BLaER1 treated with 17β-estradiol and CSF1 and Interleukin-3, amounts not matched to agents 10 nM and 100 nM (cell line): ENCODE data around the gene VPS4A.
"Not testable (repeated sequence)": the region's sequence is repeated elsewhere in the genome, so short reads cannot be mapped to it uniquely, and the experiment has no call there.

Experiments
- H3K27ac ChIP-seq, 11 experiments: shearing (Covaris generic); formaldehyde crosslinking; 2 replicates each; pipeline ENCODE4 v1.8.1; 2022
- H3K27me3 ChIP-seq, 11 experiments: shearing (Covaris generic); formaldehyde crosslinking; 2 replicates each; pipeline ENCODE4 v1.8.1; 2022
- H3K36me3 ChIP-seq, 11 experiments: shearing (Covaris generic); formaldehyde crosslinking; 2 replicates each; pipeline ENCODE4 v1.8.1; 2022
- H3K4me1 ChIP-seq, 10 experiments: shearing (Covaris generic); formaldehyde crosslinking; 2 replicates each; pipeline ENCODE4 v1.8.1; 2022
- H3K4me2 ChIP-seq, 11 experiments: shearing (Covaris generic); formaldehyde crosslinking; 2 replicates each; pipeline ENCODE4 v1.8.1; 2022
- H3K4me3 ChIP-seq, 10 experiments: shearing (Covaris generic); formaldehyde crosslinking; 2 replicates each; pipeline ENCODE4 v1.8.1; 2022
- H3K9ac ChIP-seq, 11 experiments: shearing (Covaris generic); formaldehyde crosslinking; 2 replicates each; pipeline ENCODE4 v1.8.1; 2022
- H3K9me3 ChIP-seq, 11 experiments: shearing (Covaris generic); formaldehyde crosslinking; replicated peaks in 1 of 11; 2 replicates each; pipeline ENCODE4 v1.8.1; 2022
- H4K20me1 ChIP-seq, 11 experiments: shearing (Covaris generic); formaldehyde crosslinking; 2 replicates each; pipeline ENCODE4 v1.8.1; 2022
- Cebpa-rat ChIP-seq, 11 experiments: shearing (Covaris generic); IDR thresholded peaks; 2 replicates each; pipeline ENCODE4 v1.8.1; 2022

The VPS4A gene

DNA sequence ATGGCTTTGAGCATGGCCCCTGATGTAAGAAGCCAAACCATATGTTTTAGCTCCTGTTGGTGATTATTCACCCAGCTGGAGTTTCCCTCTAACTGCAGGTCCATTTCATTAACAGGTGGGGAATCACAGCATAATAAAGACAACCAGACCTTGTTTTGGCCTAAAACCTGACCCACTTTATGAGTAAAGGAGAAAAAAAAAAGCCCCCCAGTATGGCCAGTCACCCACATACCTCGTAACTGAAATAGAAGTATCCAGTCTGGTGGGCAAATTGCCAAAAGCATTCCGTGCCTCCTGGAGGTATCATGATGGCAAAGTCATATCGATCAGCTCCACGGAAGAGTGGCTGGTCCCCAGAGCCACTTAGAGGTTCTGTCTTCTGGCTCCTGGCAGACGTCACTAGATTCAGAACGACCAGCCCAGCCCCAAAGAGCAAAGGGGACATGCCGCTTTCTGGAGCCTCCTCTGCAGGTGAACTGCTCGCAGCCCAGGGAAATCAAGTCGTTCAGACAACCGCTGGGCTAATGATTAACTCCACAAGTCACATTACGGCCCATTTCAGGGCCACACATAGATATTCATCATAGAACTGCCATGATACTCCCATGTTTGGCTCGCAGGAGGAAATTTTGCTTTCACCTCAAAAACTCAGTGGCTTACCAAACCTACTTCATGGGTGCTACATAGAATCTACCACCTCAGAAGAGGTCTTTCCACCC, 40.3 kb downstream of the VPS4A start, which contains the start of gene TMED6:
Gene TMED6 (minus strand): TSS at position 478 of the 719 bp plus-strand sequence. CDS start 33 bp downstream, at position 445.
- peaks cover 0 to 11% (median 0%) of the 10 kb centered on the region in 11 experiments; a peak in 3 of 22 replicates for H4K20me1 ChIP-seq
- H3K36me3 ChIP-seq: peaks cover 39 to 94% (median 74%) of the 10 kb centered on the region in 11 experiments
- H3K4me2 ChIP-seq: no peak within 1 kb of the TSS
- H3K9ac ChIP-seq: no peak within 1 kb of the TSS
- peak within 1 kb of the TSS in 1 of 11 experiments; percentile 28; a peak in 1 of 22 replicates for H3K27ac ChIP-seq
- peaks cover 0 to 32% (median 9%) of the 10 kb centered on the region in 10 experiments; a peak in 18 of 20 replicates for H3K4me1 ChIP-seq
- H3K4me3 ChIP-seq: no peak within 1 kb of the TSS
- H3K27me3 ChIP-seq: no peaks in the 10 kb centered on the region
- no peak for TF ChIP-seq Cebpa-rat (IDR thresholded peaks at IDR 0.05)
- no peaks in the 10 kb centered on the region for H3K9me3 ChIP-seq

DNA sequence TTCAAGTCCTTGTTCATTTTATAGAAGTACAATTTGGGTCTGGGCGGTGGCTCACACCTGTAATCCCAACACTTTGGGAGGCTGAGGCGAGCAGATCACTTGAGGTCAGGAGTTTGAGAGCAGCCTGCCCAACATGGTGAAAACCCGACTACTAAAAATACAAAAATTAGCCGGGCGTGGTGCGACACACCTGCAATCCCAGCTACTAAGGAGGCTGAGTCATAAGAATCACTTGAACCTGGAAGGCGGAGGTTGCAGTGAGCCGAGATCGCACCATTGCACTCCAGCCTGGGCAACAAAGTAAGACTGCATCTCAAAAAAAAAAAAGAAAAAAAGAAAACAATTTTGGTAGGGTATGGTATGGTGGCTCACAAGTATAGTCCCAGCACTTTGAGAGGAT, 48.9 kb downstream of the VPS4A start:
- H4K20me1 ChIP-seq: peaks cover 0 to 42% (median 3%) of the 10 kb centered on the region in 11 experiments; a peak in 6 of 22 replicates
- H3K27me3 ChIP-seq, H3K4me3 ChIP-seq, H3K9me3 ChIP-seq, H3K9ac ChIP-seq: not testable (repeated sequence)
- peaks cover 0 to 80% (median 50%) of the 10 kb centered on the region in 10 experiments for H3K4me1 ChIP-seq
- H3K4me2 ChIP-seq: peak overlapping the region in 6 of 11 experiments; percentile 4 to 27 (median 10); a peak in 7 of 22 replicates
- peaks cover 25 to 57% (median 38%) of the 10 kb centered on the region in 11 experiments for H3K36me3 ChIP-seq
- H3K27ac ChIP-seq: peak overlapping the region in 5 of 11 experiments; percentile 7 to 72 (median 29); a peak in 3 of 22 replicates

DNA sequence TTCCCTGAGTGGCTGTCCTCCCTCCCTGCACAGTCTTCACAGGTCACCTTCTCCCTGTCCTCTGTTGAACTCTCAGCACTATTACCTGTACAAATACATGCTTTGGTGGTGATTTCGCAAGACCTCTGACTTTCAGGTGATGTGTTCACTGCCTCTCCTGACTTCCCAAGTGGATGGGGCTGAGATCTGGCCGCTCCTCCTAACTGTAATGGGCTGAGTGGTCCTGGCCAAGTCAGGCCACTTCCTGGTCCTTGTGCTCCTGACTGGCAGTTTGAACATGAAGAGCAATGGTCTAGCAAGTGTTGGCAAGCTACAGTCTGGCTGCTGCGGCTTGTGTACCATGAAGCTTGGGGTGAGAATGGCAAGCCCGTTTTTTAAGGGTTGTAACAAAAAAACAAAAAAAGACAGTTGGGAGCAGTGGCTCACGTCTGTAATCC, 52.1 kb downstream of the VPS4A start:
- no peaks in the 10 kb centered on the region for H3K27me3 ChIP-seq
- TF ChIP-seq Cebpa-rat (IDR thresholded peaks at IDR 0.05): peak in 7 of 11 experiments; percentile 42 to 89 (median 62); a peak in 8 of 22 replicates
- H3K4me1 ChIP-seq: peaks cover 0 to 87% (median 76%) of the 10 kb centered on the region in 10 experiments; a peak in 18 of 20 replicates
- peaks cover 0 to 64% (median 11%) of the 10 kb centered on the region in 11 experiments; a peak in 6 of 22 replicates for H4K20me1 ChIP-seq
- no peaks in the 10 kb centered on the region for H3K9me3 ChIP-seq
- peaks cover 53 to 77% (median 68%) of the 10 kb centered on the region in 11 experiments for H3K36me3 ChIP-seq
- H3K4me2 ChIP-seq: peak overlapping the region in 8 of 11 experiments; percentile 37 to 83 (median 63); a peak in 17 of 22 replicates
- no peak overlapping the region for H3K4me3 ChIP-seq
- peak overlapping the region in 1 of 11 experiments; percentile 30; a peak in 1 of 22 replicates for H3K9ac ChIP-seq
- peak overlapping the region in 7 of 11 experiments; percentile 16 to 85 (median 47); a peak in 13 of 22 replicates for H3K27ac ChIP-seq

- peaks cover 61 to 84% (median 76%) of the 10 kb centered on the region in 11 experiments for H3K36me3 ChIP-seq
- peaks cover 0 to 95% (median 84%) of the 10 kb centered on the region in 10 experiments; a peak in 18 of 20 replicates for H3K4me1 ChIP-seq
- H3K4me3 ChIP-seq: no peak overlapping the region
- H3K4me2 ChIP-seq: peak overlapping the region in 8 of 11 experiments; percentile 6 to 83 (median 63); a peak in 7 of 22 replicates
- no peak for TF ChIP-seq Cebpa-rat (IDR thresholded peaks at IDR 0.05)
- H3K9ac ChIP-seq: no peak overlapping the region; a peak in 1 of 22 replicates
- H3K9me3 ChIP-seq: peaks cover 0 to under 1% (median 0%) of the 10 kb centered on the region in 11 experiments; a peak in 2 of 22 replicates
- H4K20me1 ChIP-seq: peaks cover 0 to 68% (median 11%) of the 10 kb centered on the region in 11 experiments; a peak in 6 of 22 replicates
- H3K27me3 ChIP-seq: no peaks in the 10 kb centered on the region
- H3K27ac ChIP-seq: peak overlapping the region in 3 of 11 experiments; percentile 20 to 90 (median 85); a peak in 6 of 22 replicates
These were observed 52.9 kb downstream of the VPS4A start for GRCh38 chr16:69364088-69364487.

GRCh38 chr16:69365901-69366300, 54.8 kb downstream of the VPS4A start:
- Histone ChIP-seq H3K4me2 (peak overlapping the region in 3 of 11 experiments; percentile 17 to 63 (median 63); a peak in 3 of 22 replicates), H3K27ac (peak overlapping the region in 6 of 11 experiments; percentile 78 to 91 (median 86); a peak in 12 of 22 replicates), H4K20me1 (peaks cover 0 to 71% (median 11%) of the 10 kb centered on the region in 11 experiments; a peak in 6 of 22 replicates), H3K9ac (peak overlapping the region in 3 of 11 experiments; percentile 11 to 22 (median 20); a peak in 2 of 22 replicates), H3K9me3 (peaks cover 0 to 19% (median 14%) of the 10 kb centered on the region in 11 experiments; a peak in 12 of 22 replicates), H3K4me3 (no peak overlapping the region), H3K4me1 (peaks cover 0 to 100% (median 92%) of the 10 kb centered on the region in 10 experiments; a peak in 18 of 20 replicates), H3K27me3 (no peaks in the 10 kb centered on the region), H3K36me3 (peaks cover 79 to 89% (median 82%) of the 10 kb centered on the region in 11 experiments)
- TF ChIP-seq Cebpa-rat (IDR thresholded peaks at IDR 0.05): no peak

- TF ChIP-seq Cebpa-rat (IDR thresholded peaks at IDR 0.05): no peak
- H3K27ac ChIP-seq: peak overlapping the region in 7 of 11 experiments; percentile 78 to 91 (median 87); a peak in 13 of 22 replicates
- peaks cover 0 to 69% (median 11%) of the 10 kb centered on the region in 11 experiments; a peak in 6 of 22 replicates for H4K20me1 ChIP-seq
- H3K4me2 ChIP-seq: peak overlapping the region in 5 of 11 experiments; percentile 13 to 63 (median 17); a peak in 7 of 22 replicates
- H3K36me3 ChIP-seq: peaks cover 83 to 89% (median 85%) of the 10 kb centered on the region in 11 experiments
- no peak overlapping the region for H3K4me3 ChIP-seq
- peak overlapping the region in 2 of 11 experiments; percentile 11 to 20; a peak in 2 of 22 replicates for H3K9ac ChIP-seq
- peaks cover 0 to 22% (median 14%) of the 10 kb centered on the region in 11 experiments; a peak in 12 of 22 replicates for H3K9me3 ChIP-seq
- H3K4me1 ChIP-seq: peaks cover 0 to 100% (median 94%) of the 10 kb centered on the region in 10 experiments
- H3K27me3 ChIP-seq: no peaks in the 10 kb centered on the region
These were observed 55.3 kb downstream of the VPS4A start for GRCh38 chr16:69366431-69366830.

- Histone ChIP-seq H3K27ac (peak overlapping the region in 9 of 11 experiments; percentile 38 to 91 (median 85); a peak in 18 of 22 replicates), H3K4me3 (0 out of 20 replicates have a peak overlapping the region, but pooled peaks of 1 of the 10 experiments have one; percentile 23), H4K20me1 (peaks cover 0 to 65% (median 11%) of the 10 kb centered on the region in 11 experiments; a peak in 6 of 22 replicates), H3K9me3 (peaks cover 0 to 22% (median 14%) of the 10 kb centered on the region in 11 experiments; a peak in 12 of 22 replicates), H3K27me3 (no peaks in the 10 kb centered on the region), H3K36me3 (peaks cover 83 to 100% (median 95%) of the 10 kb centered on the region in 11 experiments), H3K4me1 (peaks cover 0 to 100% (median 95%) of the 10 kb centered on the region in 10 experiments), H3K4me2 (peak overlapping the region in 10 of 11 experiments; percentile 3 to 79 (median 64); a peak in 18 of 22 replicates), H3K9ac (peak overlapping the region in 9 of 11 experiments; percentile 21 to 63 (median 47); a peak in 15 of 22 replicates)
- no peak for TF ChIP-seq Cebpa-rat (IDR thresholded peaks at IDR 0.05)
These were observed 56.8 kb downstream of the VPS4A start for GRCh38 chr16:69367980-69368379.

GRCh38 chr16:69368866-69369265, 57.7 kb downstream of the VPS4A start:
- Histone ChIP-seq H3K36me3 (peaks cover 75 to 100% (median 94%) of the 10 kb centered on the region in 11 experiments), H3K4me1 (peaks cover 0 to 100% (median 95%) of the 10 kb centered on the region in 10 experiments), H3K27ac (peak overlapping the region in 8 of 11 experiments; percentile 11 to 91 (median 86); a peak in 15 of 22 replicates), H3K4me2 (peak overlapping the region in 9 of 11 experiments; percentile 57 to 79 (median 66); a peak in 18 of 22 replicates), H3K27me3 (no peaks in the 10 kb centered on the region), H3K4me3 (no peak overlapping the region), H4K20me1 (peaks cover 0 to 63% (median 11%) of the 10 kb centered on the region in 11 experiments; a peak in 6 of 22 replicates), H3K9ac (peak overlapping the region in 7 of 11 experiments; percentile 17 to 76 (median 47); a peak in 8 of 22 replicates), H3K9me3 (peaks cover 0 to 22% (median 14%) of the 10 kb centered on the region in 11 experiments; a peak in 12 of 22 replicates)
- TF ChIP-seq Cebpa-rat (IDR thresholded peaks at IDR 0.05): no peak
